Posterior cingulate gyrus (tissue), 11 donors: ENCODE results near the gene ENPEP.
"Not testable (repeated sequence)": the region's sequence is repeated elsewhere in the genome, so short reads cannot be mapped to it uniquely, and the experiment has no call there.

Source experiments
- DNase-seq, 10 donors: peaks; one replicate each; pipeline versions ENCODE4 v3.0.0 to v3.0.0-alpha.2; 2020 to 2021; ENCODE audit warnings: mixed read lengths in 3 of 10
- intact Hi-C: fragments of 100-400 bp; cut with DNase I; formaldehyde crosslinking; loops from one replicate; pipeline ENCODE4 v1.15.1; 2023

The ENPEP gene

GRCh38 chr4:110484767-110485166 is 8.8 kb downstream of the ENPEP start:
- DNase-seq = peak in 1 of 10 donors; percentile 81
- intact Hi-C loops = no loop called here

- intact Hi-C loops = no loop called here
- DNase-seq = no peak
These were observed 9.5 kb downstream of the ENPEP start for GRCh38 chr4:110485452-110485851.

DNA sequence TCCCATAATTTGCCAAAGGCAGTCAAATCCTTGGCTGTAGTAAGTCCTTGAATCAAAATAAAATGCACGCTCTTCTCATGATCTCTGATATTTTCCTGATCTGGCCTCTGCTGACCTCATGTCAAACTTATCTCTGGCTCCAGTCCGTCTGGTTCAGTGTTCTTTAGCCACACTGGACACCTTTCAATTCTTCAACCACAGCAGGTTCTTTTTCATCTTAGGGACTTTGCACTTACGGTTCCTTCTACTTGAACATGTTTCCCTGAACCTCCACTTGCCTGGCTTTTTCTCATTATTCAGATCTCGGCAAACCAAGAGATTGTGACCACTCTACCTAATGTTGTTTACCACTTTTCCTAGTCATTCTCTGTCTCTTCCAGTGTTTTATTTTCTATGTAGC is 10.3 kb downstream of the ENPEP start:
- intact Hi-C loops = no loop called here
- DNase-seq = no peak

GRCh38 chr4:110486850-110487249 is 10.9 kb downstream of the ENPEP start:
- intact Hi-C loops, DNase-seq: not testable (repeated sequence)

DNA sequence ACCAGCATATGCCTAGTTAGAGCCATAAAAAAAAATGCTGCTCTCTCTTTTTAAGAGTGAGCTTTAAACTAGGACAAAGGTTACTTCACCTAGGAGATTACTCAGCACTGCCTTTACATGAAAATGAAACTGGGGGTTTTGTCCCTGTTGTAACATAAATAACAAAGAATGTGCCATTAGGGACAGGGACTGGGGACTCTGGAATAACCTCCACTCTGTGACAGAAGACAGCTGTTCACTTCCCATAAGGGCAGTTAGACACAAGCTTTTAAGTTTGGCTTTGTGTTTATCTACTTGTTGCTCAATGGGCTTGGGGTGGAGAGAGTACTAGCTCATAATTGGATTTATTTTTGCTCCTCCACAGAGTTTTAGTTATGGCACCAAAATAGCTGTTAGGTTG is 11.9 kb downstream of the ENPEP start:
- intact Hi-C loops = no loop called here
- DNase-seq = no peak

GRCh38 chr4:110489901-110490508 is 14.1 kb downstream of the ENPEP start:
- intact Hi-C loops = no loop called here

DNA sequence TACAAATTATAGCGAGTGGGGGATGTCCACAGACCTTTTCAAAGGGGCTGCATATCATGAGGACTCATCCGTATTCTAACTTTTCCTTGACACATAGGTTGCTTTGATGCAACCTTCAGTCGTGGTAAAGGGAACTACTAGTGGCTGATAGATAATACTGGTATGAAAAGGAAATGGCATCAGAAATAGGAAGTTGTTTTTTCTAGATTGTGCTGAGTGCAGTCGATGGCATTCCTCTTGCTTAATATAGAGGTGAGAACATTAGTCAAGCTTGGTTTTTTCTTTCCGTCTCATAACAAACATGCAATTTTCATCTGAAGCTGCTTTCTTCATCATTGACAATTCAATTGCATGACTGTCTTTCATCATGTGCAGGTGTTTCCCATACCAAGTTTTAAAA is 16.6 kb downstream of the ENPEP start:
- intact Hi-C loops = no loop called here
- DNase-seq = no peak

More at GRCh38 chr4:110489901-110490508, 14.1 kb downstream of the ENPEP start:
- DNase-seq = no peak

DNA sequence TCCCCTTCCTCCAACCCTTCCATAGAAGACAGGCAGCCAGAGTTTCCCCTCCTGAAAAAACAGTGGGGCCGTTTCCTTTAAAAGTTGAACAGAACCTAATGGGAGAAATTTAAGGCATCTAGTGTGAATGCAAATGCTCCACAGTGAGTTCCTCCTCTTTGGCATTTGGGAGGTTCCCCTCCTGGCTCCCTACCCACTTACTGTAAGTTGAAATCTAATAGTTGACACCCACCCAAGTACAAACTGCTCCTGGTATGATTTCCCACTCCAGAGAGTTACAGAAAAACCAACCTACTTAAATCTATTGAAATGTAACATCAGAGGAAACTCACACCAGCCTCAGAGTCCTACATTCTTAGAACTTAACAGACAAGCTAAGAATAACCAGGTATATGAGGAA is 17.6 kb downstream of the ENPEP start:
- intact Hi-C loops = no loop called here
- no peak for DNase-seq

DNA sequence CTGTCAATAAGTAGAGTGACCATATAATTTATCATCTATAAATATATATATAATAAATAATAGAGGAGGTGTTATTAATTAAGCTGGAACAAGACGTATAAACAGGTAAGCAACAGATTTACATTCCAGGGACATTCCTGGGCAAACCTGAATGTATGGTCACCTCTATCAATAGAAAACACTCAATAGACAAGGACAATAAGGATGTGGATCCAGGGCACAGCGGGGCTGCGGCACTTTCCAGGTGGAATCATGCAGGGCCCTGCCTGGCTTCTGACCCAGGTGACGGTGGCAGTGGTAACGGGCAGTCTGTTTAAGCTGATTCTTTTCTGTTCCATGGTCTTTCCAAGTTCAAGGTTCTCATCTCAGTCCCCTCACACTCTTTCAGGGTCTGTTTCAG is 22.5 kb downstream of the ENPEP start:
- peak in 1 of 10 donors; percentile 45 for DNase-seq
- intact Hi-C loops = no loop called here

DNA sequence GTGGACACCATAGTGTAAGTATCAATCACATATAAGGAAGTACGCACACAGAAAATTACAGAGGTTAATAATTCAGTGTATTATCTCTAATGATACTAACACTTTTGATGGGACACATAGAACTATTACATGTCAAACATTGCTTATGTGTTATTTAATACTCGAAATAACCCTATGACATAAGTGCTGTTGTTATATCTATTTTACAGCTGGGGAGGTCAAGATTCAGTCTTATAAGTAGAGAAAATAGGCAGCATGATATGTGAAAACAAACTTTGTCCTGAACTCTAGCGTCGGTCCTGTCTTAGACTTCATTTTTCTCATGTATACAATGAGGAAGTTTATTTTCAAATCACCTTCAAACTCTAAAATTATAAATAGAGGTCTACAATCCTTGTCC is 23.2 kb downstream of the ENPEP start:
- intact Hi-C loops = no loop called here

GRCh38 chr4:110501826-110502225 is 25.9 kb downstream of the ENPEP start:
- intact Hi-C loops = no loop called here
- DNase-seq = no peak

More for the DNA sequence above, 23.2 kb downstream of the ENPEP start:
- no peak for DNase-seq

GRCh38 chr4:110503270-110504083 is 27.5 kb downstream of the ENPEP start:
- peak in 4 of 10 donors; percentile 9 to 77 (median 19) for DNase-seq
- intact Hi-C loops = no loop called here

- intact Hi-C loops = no loop called here
- peak in 1 of 10 donors; percentile 61 for DNase-seq
These were observed 28.1 kb downstream of the ENPEP start for GRCh38 chr4:110504084-110504435.

DNA sequence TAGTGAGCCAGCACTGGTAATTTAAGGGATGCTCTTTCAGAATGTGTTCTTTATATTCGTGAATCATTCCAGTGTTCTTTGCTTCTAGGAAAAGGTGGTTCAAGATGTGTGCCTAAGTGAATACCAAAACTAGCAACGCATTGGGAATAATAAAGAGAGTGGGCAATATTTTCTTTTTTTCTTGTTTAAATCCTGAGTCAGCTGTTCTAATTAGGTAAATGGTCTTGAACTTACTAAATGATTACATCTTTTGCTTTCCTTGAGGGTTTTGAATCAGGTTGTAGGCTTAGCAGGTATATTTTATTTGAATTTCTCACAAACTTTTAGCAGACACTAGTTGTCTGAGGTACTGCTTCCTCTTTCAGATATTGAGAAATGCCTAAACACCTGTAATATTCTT is 29.5 kb downstream of the ENPEP start:
- DNase-seq = no peak
- intact Hi-C loops = no loop called here

DNA sequence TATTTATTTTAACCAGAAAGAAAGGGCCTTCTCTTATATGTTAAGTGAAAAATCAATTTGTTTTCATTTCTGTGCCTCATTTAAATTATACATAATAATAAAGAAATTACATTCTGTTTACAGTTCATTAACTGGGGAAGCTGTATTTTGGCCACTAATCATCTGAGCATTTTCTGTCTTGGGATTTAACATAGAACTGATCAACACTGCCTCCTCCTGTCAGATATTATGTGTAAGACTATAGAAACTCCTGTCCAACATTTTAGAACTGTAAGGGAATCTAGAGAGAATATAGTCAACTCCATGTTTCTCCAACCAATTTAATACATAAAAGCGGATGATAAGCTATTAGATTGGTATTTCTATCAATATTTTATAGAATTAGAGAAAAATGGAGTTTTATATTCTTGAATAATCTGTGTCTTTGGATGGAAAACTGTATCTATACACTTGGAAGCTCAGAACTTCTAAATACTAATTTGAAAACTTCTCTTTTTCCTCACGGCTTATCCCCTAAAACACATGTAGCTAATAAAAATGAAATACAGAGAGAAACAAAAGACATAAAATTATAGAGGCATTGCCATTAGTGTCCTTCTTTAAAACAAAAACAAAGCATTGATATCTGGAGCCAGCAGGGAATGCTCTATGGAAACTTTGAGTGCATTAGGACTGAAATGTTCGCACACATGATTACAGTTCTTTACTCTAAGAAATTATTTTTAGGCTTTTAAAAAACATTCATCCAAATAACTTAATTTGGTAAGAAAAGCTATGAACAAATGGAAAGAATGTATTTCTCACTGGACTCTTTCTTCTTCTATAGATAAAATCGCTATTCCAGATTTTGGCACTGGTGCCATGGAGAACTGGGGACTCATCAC is 33.1 kb downstream of the ENPEP start:
- intact Hi-C loops = no loop called here
- DNase-seq = no peak

DNA sequence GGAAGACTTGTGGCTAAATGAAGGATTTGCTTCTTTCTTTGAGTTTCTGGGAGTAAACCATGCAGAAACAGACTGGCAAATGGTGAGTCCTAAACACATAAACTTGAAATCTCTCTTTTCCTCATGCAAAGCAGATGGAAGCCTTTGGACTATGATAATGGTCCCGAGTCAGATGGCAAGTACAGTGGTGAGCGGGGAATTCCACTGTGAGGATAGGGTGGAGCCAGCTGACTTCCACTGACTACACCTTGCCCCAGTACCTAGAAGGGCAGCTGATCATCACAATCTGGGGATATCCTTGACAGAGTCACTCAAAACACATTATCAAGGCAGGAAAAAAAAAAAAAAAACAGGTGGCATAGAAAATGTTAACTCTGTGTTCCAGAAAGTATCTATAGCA is 34.3 kb downstream of the ENPEP start:
- DNase-seq = no peak
- intact Hi-C loops = loop anchor here (2.0 to 10.0 kb wide), 3 partner anchors 193 to 511 kb away; partner anchors contain the start of gene ELOVL6

- no peak for DNase-seq
- intact Hi-C loops = loop anchor here (2.0 to 10.0 kb wide), 3 partner anchors 194 to 512 kb away; partner anchors contain the start of gene ELOVL6
These were observed 35.1 kb downstream of the ENPEP start for GRCh38 chr4:110510955-110511544.

GRCh38 chr4:110512901-110513300 is 36.9 kb downstream of the ENPEP start:
- DNase-seq = no peak
- intact Hi-C loops = loop anchor here (5.0 to 10.0 kb wide), 2 partner anchors 196 to 318 kb away; partner anchors contain the start of gene ELOVL6

GRCh38 chr4:110514889-110515479 is 39.0 kb downstream of the ENPEP start:
- intact Hi-C loops = loop anchor here (5.0 to 10.0 kb wide), 2 partner anchors 198 to 320 kb away; partner anchors contain the start of gene ELOVL6
- no peak for DNase-seq

DNA sequence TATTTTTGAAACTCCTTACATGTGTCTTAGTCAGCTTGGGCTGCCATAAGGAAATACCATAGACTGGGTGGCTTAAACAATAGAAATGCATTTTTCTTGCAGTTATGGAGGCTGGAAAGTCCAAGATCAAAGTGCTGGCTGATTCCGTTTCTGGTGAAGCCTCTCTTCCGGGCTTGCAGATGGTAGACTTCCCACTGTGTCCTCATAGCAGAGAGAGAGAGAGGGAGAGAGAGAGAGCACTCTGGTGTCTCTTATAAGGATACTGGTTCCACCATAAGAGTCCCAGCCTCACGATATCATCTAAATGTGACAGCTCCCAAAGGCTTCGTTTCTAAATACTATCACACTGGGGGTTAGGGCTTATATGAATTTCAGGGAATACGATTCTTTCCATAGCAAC is 39.7 kb downstream of the ENPEP start:
- intact Hi-C loops = loop anchor here (10.0 kb wide), 1 partner anchor 321 kb away; the partner anchor contains the start of gene ELOVL6
- DNase-seq = no peak
